Hepatocyte (in vitro differentiated cells): ENCODE measurements around the gene RPL9.

Source experiments
- CTCF ChIP-seq: fragments of 200-600 bp; sonication (generic); IDR thresholded peaks from 2 replicates; pipeline ENCODE4 v1.5.1; 2016; ENCODE audit warnings: antibody characterized with exemption, mild to moderate bottlenecking; ENCODE audit not compliant: poor library complexity
- EZH2 ChIP-seq: fragments of 200-600 bp; sonication (generic); IDR thresholded peaks from 2 replicates; pipeline ENCODE4 v1.6.1; 2016; ENCODE audit warnings: antibody characterized with exemption, mild to moderate bottlenecking, borderline replicate concordance
- EZH2phosphoT487 ChIP-seq: fragments of 200-600 bp; sonication (generic); IDR thresholded peaks from one replicate; pipeline ENCODE4 v1.6.1; 2018; ENCODE audit warnings: antibody characterized with exemption, mild to moderate bottlenecking, low read depth, moderate library complexity; ENCODE audit not compliant: unreplicated experiment, severe bottlenecking

GRCh38 chr4:39446483-39446841, 12.3 kb downstream of the RPL9 start:
- no peak for TF ChIP-seq EZH2
- TF ChIP-seq EZH2phosphoT487: no peak
- TF ChIP-seq CTCF: no peak
